ENCODE data around the gene SPOPL. TPM values are rescaled to one million over a fixed set of nuclear protein-coding genes. Genes with fewer than 3 reads are reported as not detected.

SPOPL gene
- polyA plus RNA-seq, 2 of the 4 experiments (the other 2 are of a cell fraction): 7.2 to 16.9 TPM

- H3K9me3 ChIP-seq: no peaks in the 10 kb centered on the region
- ChIA-PET CTCF (no interaction called here), POLR2A (no interaction called here)
- TF ChIP-seq RFX5 (IDR thresholded peaks at IDR 0.05): no peak
- no peak for TF ChIP-seq MAZ (IDR thresholded peaks at IDR 0.05; ENCODE audit: borderline replicate concordance, low read depth, low read length)
- no peak for TF ChIP-seq ATOH8 (CRISPR knock-in tag; IDR thresholded peaks at IDR 0.05; ENCODE audit: low read depth)
- no peak for TF ChIP-seq HOXB13 (CRISPR knock-in tag; IDR thresholded peaks at IDR 0.05; ENCODE audit: low read depth)
- TF ChIP-seq KDM1A (IDR thresholded peaks at IDR 0.05; ENCODE audit: low read depth): no peak
- no peak overlapping the region for H3K27ac ChIP-seq
- 85% methylated on average over 4 of the region's 4 CpGs for WGBS (ENCODE audit: missing lambda C conversion rate)
- no peak for DNase-seq (ENCODE audit: low read depth in 1 of 2, low spot score in 1 of 2)
- peaks cover 7% of the 10 kb centered on the region; the same call in 2 of the 3 replicates for H3K4me1 ChIP-seq
- no peak for ATAC-seq
- FAIRE-seq: no peak
- H3K4me3 ChIP-seq: no peak overlapping the region
- no peak overlapping the region for H3K4me2 ChIP-seq
Observed at GRCh38 chr2:138496096-138496651, 5.4 kb upstream of the SPOPL start.

GRCh38 chr2:138497294-138497693 is 4.3 kb upstream of the SPOPL start:
- no peak for ATAC-seq
- Histone ChIP-seq H3K9me3 (no peaks in the 10 kb centered on the region), H3K4me2 (no peak overlapping the region), H3K4me1 (peaks cover 7% of the 10 kb centered on the region; the same call in 2 of the 3 replicates), H3K27ac (no peak overlapping the region), H3K4me3 (no peak overlapping the region)
- POLR2A ChIA-PET: interaction anchor here (0.6 kb wide), 1 partner anchor 99 kb away, joined by 3 read pairs; no protein-coding TSS in a partner anchor
- no peak for TF ChIP-seq EP300 (IDR thresholded peaks at IDR 0.05)
- no peak for TF ChIP-seq CBX2 (IDR thresholded peaks at IDR 0.05; ENCODE audit: borderline replicate concordance, low read depth)
- TF ChIP-seq MAFK (IDR thresholded peaks at IDR 0.05; ENCODE audit: partially characterized antibody): no peak
- no peak for TF ChIP-seq CEBPB (IDR thresholded peaks at IDR 0.05)
- TF ChIP-seq KDM5A (IDR thresholded peaks at IDR 0.05): no peak
- no peak for TF ChIP-seq RCOR1 (IDR thresholded peaks at IDR 0.05; ENCODE audit: low read depth, low read length)
- TF ChIP-seq ZNF302 (CRISPR knock-in tag; IDR thresholded peaks at IDR 0.05): no peak
- no peak for TF ChIP-seq MAX (IDR thresholded peaks at IDR 0.05)
- no peak for TF ChIP-seq E2F6 (IDR thresholded peaks at IDR 0.05; ENCODE audit: borderline replicate concordance, low read depth)
- no peak for TF ChIP-seq JUNB (IDR thresholded peaks at IDR 0.05)
- no peak for TF ChIP-seq HOXA7 (CRISPR knock-in tag; IDR thresholded peaks at IDR 0.05)
- no peak for TF ChIP-seq EHF (CRISPR knock-in tag; IDR thresholded peaks at IDR 0.05)
- TF ChIP-seq BHLHE40 (IDR thresholded peaks at IDR 0.05; ENCODE audit: low read depth, low read length): no peak
- no peak for TF ChIP-seq CHD2 (IDR thresholded peaks at IDR 0.05; ENCODE audit: low read length, partially characterized antibody)
- no peak for TF ChIP-seq HOXB5 (CRISPR knock-in tag; IDR thresholded peaks at IDR 0.05)
- TF ChIP-seq TFCP2L1 (CRISPR knock-in tag; IDR thresholded peaks at IDR 0.05): no peak
- no peak for TF ChIP-seq RNF2 (IDR thresholded peaks at IDR 0.05; ENCODE audit: borderline replicate concordance, low read depth)
- no peak for TF ChIP-seq GATA3 (IDR thresholded peaks at IDR 0.05; ENCODE audit: borderline replicate concordance)
- no peak for TF ChIP-seq CBX8 (IDR thresholded peaks at IDR 0.05)
- DNase-seq (ENCODE audit: low read depth in 1 of 2, low spot score in 1 of 2): no peak
- FAIRE-seq: no peak
- CTCF ChIA-PET: no interaction called here
- WGBS (ENCODE audit: missing lambda C conversion rate): 97% methylated on average over 4 of the region's 4 CpGs

GRCh38 chr2:138499684-138500083 is 1.9 kb upstream of the SPOPL start:
- H3K4me2 ChIP-seq: no peak overlapping the region
- WGBS (ENCODE audit: missing lambda C conversion rate): 82% methylated on average over 4 of the region's 4 CpGs
- TF ChIP-seq MAFK (IDR thresholded peaks at IDR 0.05; ENCODE audit: partially characterized antibody) (no peak), JUN (IDR thresholded peaks at IDR 0.05) (no peak), SREBF2 (IDR thresholded peaks at IDR 0.05) (no peak), FOSB (CRISPR knock-in tag; IDR thresholded peaks at IDR 0.05) (no peak), RAD21 (conservative IDR thresholded peaks at IDR 0.05 in 1 of 2, IDR thresholded peaks at IDR 0.05 in 1 of 2) (no peak), CBX8 (IDR thresholded peaks at IDR 0.05) (no peak), ZNF302 (CRISPR knock-in tag; IDR thresholded peaks at IDR 0.05) (no peak), NPAS2 (CRISPR knock-in tag; IDR thresholded peaks at IDR 0.05; ENCODE audit: borderline replicate concordance) (no peak), TP53 (CRISPR knock-in tag; IDR thresholded peaks at IDR 0.05) (no peak), HOXA7 (CRISPR knock-in tag; IDR thresholded peaks at IDR 0.05) (no peak)
- ChIA-PET POLR2A (no interaction called here), CTCF (no interaction called here)
- DNase-seq (ENCODE audit: low read depth in 1 of 2, low spot score in 1 of 2): no peak
- no peak for ATAC-seq
- FAIRE-seq: no peak
- H3K4me1 ChIP-seq: peaks cover 26% of the 10 kb centered on the region
- H3K27ac ChIP-seq: no peak overlapping the region
- H3K9me3 ChIP-seq: no peaks in the 10 kb centered on the region
- H3K4me3 ChIP-seq: no peak overlapping the region
